ENCODE measurements around the gene HMGXB3. TPM values are rescaled to one million over a fixed set of nuclear protein-coding genes. Genes with fewer than 3 reads are reported as not detected.

The HMGXB3 gene
- total RNA-seq, 1 donor from 2014 or later, result 64.0 TPM

DNA sequence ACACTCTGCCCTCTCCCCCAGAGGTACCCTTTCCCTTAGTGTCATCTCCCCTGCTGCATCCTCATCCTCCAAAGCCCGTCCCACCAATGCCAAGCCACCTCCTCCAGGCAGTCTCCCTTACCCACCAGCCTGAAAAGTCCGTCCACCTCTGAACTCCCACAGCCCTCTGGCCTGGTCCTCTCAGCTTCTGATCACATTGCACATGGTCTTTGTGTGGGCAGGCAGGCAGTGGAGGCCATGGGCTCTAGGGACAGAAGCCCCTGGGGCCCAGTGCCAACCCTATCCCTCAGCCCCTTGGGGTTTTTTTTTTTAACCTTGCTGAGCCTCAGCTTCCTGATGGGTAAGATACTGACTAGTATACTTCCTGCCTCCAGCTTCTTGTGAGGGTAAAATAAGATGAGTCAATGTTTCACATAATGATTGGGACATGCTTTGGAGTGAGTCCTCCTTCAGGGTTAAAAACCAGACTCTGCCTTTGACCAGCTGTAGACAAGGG lies 66.4 kb downstream of the HMGXB3 start:
- peak; percentile 49 for DNase-seq (ENCODE audit: low read depth)
- Histone ChIP-seq H3K27me3 (ENCODE audit: control insufficient read depth, insufficient read depth, low read length) (no peaks in the 10 kb centered on the region), H3K36me3 (ENCODE audit: control insufficient read depth, insufficient read depth, low read length) (no peaks in the 10 kb centered on the region), H3K4me3 (ENCODE audit: low read depth, low read length) (no peak overlapping the region)
- TF ChIP-seq, protein P1, sequence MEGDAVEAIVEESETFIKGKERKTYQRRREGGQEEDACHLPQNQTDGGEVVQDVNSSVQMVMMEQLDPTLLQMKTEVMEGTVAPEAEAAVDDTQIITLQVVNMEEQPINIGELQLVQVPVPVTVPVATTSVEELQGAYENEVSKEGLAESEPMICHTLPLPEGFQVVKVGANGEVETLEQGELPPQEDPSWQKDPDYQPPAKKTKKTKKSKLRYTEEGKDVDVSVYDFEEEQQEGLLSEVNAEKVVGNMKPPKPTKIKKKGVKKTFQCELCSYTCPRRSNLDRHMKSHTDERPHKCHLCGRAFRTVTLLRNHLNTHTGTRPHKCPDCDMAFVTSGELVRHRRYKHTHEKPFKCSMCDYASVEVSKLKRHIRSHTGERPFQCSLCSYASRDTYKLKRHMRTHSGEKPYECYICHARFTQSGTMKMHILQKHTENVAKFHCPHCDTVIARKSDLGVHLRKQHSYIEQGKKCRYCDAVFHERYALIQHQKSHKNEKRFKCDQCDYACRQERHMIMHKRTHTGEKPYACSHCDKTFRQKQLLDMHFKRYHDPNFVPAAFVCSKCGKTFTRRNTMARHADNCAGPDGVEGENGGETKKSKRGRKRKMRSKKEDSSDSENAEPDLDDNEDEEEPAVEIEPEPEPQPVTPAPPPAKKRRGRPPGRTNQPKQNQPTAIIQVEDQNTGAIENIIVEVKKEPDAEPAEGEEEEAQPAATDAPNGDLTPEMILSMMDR (IDR thresholded peaks at IDR 0.05; ENCODE audit: insufficient read depth, low read length, poor library complexity, severe bottlenecking), result no peak

GRCh38 chr5:150067405-150067960 lies 66.9 kb downstream of the HMGXB3 start:
- no peak overlapping the region for H3K4me3 ChIP-seq (ENCODE audit: low read depth, low read length)
- no peaks in the 10 kb centered on the region for H3K36me3 ChIP-seq (ENCODE audit: control insufficient read depth, insufficient read depth, low read length)
- TF ChIP-seq, protein P1 (IDR thresholded peaks at IDR 0.05; ENCODE audit: insufficient read depth, low read length, poor library complexity, severe bottlenecking), result no peak
- DNase-seq (ENCODE audit: low read depth), result no peak
- no peaks in the 10 kb centered on the region for H3K27me3 ChIP-seq (ENCODE audit: control insufficient read depth, insufficient read depth, low read length)

- TF ChIP-seq, protein P1 (IDR thresholded peaks at IDR 0.05; ENCODE audit: insufficient read depth, low read length, poor library complexity, severe bottlenecking), result no peak
- no peak for DNase-seq (ENCODE audit: low read depth)
- H3K4me3 ChIP-seq (ENCODE audit: low read depth, low read length), result no peak overlapping the region
- H3K27me3 ChIP-seq (ENCODE audit: control insufficient read depth, insufficient read depth, low read length), result no peaks in the 10 kb centered on the region
- H3K36me3 ChIP-seq (ENCODE audit: control insufficient read depth, insufficient read depth, low read length), result no peaks in the 10 kb centered on the region
Measured at GRCh38 chr5:150068071-150068470, 67.5 kb downstream of the HMGXB3 start.

- no peak overlapping the region for H3K4me3 ChIP-seq (ENCODE audit: low read depth, low read length)
- no peaks in the 10 kb centered on the region for H3K36me3 ChIP-seq (ENCODE audit: control insufficient read depth, insufficient read depth, low read length)
- H3K27me3 ChIP-seq (ENCODE audit: control insufficient read depth, insufficient read depth, low read length), result no peaks in the 10 kb centered on the region
- TF ChIP-seq, protein P1 (IDR thresholded peaks at IDR 0.05; ENCODE audit: insufficient read depth, low read length, poor library complexity, severe bottlenecking), result no peak
- DNase-seq (ENCODE audit: low read depth), result no peak
Measured at GRCh38 chr5:150068472-150068871, 67.9 kb downstream of the HMGXB3 start.

GRCh38 chr5:150068961-150069645 lies 68.6 kb downstream of the HMGXB3 start:
- Histone ChIP-seq H3K36me3 (ENCODE audit: control insufficient read depth, insufficient read depth, low read length) (no peaks in the 10 kb centered on the region), H3K4me3 (ENCODE audit: low read depth, low read length) (no peak overlapping the region), H3K27me3 (ENCODE audit: control insufficient read depth, insufficient read depth, low read length) (no peaks in the 10 kb centered on the region)
- TF ChIP-seq, protein P1 (IDR thresholded peaks at IDR 0.05; ENCODE audit: insufficient read depth, low read length, poor library complexity, severe bottlenecking), result no peak
- no peak for DNase-seq (ENCODE audit: low read depth)
